Inferior parietal cortex (tissue), 1 donor: ENCODE data around the gene SART3.

Experiments used
- DNase-seq: peaks from one replicate; pipeline ENCODE4 v3.0.0-alpha.2; 2016; ENCODE audit errors: extremely low spot score

SART3 gene, protein sequence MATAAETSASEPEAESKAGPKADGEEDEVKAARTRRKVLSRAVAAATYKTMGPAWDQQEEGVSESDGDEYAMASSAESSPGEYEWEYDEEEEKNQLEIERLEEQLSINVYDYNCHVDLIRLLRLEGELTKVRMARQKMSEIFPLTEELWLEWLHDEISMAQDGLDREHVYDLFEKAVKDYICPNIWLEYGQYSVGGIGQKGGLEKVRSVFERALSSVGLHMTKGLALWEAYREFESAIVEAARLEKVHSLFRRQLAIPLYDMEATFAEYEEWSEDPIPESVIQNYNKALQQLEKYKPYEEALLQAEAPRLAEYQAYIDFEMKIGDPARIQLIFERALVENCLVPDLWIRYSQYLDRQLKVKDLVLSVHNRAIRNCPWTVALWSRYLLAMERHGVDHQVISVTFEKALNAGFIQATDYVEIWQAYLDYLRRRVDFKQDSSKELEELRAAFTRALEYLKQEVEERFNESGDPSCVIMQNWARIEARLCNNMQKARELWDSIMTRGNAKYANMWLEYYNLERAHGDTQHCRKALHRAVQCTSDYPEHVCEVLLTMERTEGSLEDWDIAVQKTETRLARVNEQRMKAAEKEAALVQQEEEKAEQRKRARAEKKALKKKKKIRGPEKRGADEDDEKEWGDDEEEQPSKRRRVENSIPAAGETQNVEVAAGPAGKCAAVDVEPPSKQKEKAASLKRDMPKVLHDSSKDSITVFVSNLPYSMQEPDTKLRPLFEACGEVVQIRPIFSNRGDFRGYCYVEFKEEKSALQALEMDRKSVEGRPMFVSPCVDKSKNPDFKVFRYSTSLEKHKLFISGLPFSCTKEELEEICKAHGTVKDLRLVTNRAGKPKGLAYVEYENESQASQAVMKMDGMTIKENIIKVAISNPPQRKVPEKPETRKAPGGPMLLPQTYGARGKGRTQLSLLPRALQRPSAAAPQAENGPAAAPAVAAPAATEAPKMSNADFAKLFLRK

DNA sequence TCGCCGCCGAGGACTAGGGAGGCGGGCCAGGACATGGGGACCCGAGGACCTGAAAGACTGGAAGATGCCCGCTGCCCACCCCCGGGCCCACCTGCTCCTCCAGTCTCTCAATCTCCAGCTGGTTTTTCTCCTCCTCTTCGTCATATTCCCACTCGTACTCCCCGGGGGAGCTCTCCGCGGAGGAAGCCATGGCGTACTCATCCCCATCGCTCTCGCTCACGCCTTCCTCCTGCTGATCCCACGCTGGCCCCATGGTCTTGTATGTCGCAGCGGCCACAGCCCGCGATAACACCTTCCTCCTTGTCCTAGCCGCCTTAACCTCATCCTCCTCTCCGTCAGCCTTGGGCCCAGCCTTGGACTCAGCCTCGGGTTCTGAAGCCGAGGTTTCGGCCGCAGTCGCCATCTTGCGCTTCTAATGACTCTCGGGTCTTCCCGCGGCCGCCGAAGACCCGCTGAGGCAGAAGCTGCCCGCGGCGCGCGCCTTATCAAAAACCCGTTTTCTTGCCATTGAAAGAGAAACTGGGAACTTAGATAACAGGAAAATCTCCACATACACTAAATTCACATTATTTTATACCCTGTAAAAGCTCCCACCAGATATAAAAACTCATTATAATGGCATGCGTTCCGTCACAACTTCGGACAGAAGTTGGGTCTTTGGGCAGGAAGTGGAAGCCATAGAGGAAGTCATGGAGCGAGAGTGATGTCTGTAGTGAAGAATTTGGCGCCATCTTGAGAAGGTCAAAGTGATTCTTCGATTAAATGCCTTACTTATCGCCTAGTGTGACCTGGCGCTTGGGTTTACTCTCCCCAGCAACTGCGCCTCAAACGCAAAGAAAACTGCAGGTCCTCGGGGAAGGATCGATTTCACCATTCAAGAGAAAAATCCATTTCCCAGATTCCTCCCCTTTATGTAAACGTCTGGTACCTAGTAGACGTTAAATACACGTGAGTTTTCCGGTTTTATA is at the start of gene SART3:
SART3 (minus strand) TSS at position 422 of the 968 bp plus-strand sequence; CDS start at position 403, 19 bp downstream.
- DNase-seq: peak; percentile 95

DNA sequence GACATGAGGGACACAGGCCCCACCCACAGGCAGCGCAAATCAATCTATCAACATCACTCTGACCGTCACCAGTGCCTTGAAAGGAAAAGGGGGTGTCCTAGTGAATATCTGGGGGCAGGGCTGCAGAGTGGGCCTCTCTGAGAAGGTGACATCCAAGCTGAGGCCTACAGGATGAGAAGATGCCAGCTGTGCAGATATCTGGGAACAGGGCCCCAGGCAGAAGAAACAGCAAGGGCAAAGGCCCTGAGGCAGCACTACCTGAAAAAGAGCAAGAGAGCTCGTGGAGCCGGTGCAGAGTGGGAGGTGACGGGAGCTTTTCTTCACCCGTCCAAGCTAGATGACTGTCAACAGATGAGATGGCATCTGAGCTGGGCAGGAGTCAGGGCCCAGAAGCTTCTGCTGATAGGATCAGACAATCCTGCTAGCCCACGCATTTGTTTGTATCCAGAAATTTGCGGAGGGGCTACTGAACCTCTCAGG is 49.4 kb upstream of the SART3 start:
- no peak for DNase-seq

DNA sequence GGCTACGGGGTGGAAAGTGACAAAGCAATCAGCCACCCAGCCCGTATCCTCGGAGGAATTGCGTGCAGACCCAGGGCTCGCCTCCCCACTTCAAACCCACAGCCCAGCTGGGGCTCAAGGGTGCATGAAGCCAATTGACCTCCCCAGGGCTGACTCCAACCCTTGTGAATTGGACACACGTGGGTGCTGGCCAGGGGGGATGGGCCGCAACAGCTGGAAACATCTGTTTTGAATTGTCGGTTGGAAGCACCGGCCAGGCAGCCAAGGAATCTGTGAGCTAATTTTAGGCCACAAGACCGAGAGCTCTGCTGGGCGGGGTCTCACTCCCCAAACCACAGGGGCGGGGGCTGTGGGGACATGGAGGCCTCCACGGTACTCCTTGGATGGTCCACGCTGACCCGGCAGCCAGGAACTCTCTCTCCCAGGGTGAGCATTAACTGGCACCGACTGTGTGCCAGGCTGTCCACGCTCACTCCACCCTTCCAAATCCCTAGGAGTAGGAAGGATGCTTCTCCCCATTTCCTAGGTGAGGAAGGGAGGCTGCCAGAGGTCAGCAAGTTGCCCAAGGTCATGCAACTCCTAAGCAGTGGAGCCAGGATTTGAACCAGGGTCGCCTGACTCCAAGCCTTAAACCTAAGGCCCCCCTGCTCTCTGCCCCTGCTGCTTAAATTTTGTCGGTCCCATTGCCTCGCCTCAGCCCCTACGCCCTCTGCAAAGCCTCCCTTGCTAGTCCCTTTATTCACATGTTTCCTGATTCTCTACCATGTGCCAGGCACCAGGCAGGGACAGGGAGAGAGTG is 48.8 kb upstream of the SART3 start:
- no peak for DNase-seq

DNA sequence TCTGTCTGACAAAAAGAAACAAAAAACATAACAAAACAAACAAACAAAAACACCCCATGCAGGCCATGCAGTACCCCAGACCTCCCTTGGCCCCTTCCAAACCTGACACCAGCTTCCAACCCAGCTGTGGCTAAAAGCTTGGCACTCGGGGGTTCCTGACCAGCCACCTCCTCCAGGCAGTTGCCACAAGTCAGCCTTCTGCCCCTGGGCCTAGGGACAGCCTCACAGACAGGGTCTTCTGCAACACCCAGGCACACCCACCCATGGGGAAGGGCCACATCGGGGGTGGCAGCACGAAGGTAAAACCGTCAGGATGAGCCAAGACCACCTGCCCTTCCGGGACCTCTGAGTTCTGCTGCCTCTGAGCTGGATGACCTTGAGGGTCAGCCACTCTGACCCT is 47.6 kb upstream of the SART3 start:
- DNase-seq: no peak

DNA sequence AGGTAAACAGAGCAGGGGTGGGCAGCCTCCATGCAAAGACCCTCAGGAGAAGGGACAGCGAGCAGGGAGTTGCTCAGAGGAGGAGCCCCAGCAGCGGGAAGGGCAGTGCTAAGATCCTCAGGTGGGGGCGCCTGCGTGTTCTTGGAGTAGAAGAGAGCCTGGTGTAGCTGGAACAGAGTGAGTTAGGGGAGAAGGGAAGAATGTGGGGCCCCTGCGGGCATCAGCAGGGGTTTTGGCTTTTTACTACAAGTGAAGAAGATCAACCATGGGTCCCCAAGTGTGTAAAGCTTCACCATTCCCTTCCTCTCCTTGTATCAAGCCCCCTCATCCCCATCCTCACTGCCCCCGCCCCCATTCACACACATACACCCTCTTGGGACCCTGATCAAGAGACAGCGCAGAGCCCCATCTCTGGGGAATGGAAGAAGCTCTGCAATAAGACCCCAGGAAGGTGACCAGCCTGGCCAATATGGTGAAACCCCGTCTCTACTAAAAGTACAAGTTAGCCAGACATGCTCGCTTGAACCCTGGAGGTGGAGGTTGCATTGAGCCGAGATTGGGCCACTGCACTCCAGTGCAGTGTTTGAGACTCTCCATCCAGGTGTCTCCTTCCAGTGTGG is 47.1 kb upstream of the SART3 start:
- no peak for DNase-seq

DNA sequence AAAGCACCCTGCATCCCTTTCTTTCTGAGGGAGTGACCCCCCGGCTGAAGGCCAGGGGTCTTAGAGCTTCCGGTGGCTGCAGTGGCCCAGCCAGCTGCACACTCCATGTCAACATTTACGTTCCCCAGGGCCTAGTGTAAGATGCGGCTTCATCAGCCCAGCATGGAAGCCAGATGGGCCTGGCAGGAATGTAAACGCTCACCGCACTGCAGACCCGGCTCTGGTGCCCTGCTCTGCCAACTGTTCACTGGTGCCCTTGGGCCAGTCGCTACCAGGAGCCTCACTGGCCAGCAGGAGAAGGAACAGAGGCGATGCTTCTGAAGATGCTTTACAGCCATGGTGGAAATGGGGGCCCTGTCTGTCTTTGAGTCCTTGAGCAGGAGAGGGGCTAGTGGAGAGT is 45.5 kb upstream of the SART3 start:
- DNase-seq: no peak

DNA sequence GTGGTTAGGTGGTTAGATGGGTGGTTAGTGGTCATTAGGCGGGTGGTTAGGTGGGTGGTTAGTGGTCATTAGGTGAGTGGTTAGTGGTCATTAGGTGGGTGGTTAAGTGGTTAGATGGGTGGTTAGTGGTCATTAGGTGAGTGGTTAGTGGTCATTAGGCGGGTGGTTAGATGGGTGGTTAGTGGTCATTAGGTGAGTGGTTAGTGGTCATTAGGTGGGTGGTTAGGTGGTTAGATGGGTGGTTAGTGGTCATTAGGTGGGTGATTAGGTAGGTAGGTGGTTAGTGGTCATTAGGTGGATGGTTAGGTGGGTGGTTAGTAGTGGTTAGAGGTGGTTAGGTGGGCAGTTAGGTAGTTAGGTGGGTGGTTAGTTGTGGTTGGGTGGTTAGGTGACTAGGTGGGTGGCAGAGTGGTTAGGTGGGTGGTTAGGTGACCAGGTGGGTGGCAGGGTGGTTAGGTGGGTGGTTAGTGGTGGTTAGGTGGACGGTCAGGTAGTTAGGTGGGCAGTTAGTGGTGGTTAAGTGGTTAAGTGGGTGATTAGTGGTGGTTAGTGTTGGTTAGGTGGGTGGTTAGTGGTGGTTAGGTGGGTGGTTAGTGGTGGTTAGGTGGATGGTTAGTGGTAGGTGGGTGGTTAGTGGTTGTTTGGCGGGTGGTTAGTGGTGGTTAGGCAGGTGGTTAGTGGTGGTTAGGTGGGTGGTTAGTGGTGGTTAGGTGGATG is 44.9 kb upstream of the SART3 start:
- no peak for DNase-seq

DNA sequence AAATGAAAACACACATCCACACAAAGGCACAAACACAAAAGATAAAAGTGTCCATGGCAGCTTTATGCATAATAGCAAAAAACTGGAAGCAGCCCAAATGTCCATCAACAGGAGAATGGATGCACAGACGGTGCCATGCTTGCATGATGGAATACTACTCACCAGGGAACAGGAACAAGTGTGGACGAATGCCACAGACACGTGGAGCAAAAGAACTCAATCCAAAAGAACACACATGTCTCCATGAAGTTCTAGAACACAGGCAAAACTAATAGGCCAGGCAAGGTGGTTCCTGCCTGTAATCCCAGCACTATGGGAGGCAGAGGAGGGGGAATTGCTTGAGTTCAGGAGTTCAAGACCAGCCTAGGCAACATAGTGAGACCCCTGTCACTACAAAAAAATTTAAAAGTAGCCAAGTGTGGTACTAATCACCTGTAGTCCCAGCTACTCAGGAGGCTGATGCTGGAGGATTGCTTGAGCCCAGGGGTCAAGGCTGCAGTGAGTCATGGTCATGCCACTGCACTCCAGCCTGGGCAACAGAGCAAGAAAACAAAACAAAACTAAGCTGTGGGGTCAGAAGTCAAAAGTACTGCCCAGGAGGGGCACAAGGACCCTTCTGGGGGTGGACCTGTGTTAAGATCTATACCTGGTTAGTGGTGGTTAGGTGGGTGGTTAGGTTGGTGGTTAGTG is 44.2 kb upstream of the SART3 start:
- DNase-seq: no peak

DNA sequence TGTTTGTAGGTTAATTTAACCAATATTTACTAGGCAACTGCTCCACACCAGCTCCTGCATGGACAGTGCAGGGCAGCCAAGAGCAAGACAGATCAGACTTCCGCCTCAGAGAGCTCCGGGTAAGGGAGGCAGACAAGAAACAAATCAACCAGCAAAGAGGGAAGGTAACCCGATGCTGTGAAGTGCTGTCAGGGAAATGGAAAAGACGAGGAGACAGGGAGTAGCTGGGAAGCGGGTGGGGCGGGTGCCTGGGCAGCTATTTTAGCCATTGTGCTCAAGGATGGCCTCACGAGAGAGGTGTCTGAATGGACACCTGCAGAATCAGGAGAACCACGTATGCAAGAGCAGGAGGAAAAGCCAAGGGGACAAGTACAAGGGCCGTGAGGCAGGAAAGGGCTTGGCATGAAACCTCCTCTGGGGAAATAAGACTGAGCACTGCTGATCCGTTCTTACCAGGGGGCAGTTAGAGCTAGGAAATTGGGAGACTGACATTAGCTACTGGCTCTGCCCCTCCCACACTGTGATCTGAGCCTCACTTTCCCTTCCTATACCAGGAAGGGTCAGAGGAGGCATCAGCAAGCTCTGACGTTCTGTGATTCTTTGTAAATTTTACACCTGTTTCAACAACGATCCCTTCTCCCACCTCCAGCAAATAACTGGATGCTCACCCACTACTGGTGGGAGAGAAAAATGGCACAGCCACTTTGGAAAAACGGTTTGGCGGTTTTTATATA is 43.4 kb upstream of the SART3 start:
- no peak for DNase-seq

DNA sequence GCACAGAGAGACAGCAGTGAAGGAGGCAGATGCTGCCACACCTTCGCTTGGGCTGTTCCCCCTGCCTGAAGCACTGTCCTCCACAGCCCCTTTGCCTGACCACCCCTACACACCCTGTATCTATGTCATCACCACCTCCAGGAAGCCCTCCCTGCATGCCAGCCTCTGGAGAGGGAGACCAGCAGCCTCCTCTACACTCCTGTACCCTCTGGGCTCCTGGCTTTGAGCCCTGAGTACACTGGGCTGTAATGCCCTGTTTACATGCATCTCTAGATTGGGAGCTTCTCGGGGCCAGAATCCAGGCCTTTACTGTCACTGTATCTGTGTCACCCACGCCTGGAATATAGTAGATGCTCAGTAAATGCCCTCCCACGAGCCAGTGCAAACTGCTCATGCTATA is 42.8 kb upstream of the SART3 start:
- DNase-seq: no peak

DNA sequence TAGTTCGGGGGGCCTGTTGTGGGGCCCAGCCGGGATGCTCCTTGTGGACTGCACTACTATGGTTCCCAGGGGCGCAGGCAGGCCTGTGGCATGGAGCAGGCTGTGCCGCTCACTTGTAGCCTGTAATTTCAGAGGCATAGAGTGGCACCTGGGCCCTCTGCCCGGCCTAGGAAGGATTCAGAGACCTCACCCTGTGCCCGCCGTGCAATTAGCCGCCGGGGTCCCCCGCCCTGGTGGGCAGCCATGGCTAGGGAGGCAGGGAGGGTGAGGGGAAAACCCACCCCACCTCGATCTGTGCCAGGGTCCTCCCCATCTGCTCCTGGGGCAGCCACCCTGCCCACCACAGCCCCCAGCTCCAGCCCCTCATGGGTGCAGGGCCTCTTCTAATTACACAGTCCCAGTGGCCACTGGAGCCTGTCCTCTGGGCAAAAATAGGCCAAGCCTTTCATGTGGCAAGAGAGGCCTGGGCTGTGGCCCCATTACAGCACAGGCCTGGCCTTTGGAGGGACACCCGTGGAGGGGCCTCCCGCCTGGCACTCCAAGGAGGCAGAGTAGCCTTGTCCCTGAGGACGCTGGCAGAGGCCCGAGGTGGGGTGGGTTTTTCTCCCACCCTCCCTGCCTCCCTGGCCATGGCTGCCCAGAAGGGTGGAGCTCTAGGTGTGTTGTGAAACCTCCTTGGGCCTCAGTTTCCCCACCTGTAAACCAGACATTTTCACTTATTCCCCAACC is 42.2 kb upstream of the SART3 start:
- no peak for DNase-seq

DNA sequence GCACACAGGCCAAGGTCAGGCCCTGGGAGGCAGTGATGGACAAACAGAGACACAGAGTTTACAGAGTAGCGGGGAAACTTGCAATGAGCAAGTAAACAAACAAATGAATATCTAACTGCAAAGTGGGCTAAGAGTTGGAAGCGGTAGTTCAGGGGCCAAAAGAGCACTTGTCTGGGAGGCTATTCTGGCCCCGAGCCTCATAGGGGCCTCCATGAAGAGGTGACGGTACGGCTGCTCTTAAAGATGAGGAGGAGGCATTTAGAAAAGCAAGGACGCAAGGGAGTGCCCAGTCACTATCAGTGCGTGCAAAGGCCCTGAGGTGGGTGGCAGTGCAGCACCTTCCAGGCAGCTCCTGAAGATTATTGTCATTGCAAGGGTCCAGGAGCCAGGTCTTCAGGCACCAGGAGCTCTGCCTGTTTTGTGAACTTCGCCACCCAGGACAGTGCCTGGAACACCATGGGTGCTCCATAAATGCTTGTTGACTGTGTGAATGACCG is 41.3 kb upstream of the SART3 start:
- no peak for DNase-seq

DNA sequence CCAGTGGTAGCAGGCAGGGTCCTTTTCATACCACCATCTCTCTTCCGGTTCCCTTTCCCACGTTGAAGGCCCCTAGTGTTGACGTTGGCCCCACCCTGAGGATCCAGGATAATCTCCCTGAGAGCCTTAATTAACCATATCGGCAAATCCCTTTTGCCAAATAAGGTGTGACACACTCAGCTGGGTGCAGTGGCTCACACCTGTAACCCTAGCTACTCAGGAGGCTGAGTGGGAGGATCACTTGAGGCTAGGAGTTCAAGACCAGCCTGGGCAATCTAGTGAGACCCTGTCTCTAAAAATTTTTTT is 39.7 kb upstream of the SART3 start:
- DNase-seq: no peak

DNA sequence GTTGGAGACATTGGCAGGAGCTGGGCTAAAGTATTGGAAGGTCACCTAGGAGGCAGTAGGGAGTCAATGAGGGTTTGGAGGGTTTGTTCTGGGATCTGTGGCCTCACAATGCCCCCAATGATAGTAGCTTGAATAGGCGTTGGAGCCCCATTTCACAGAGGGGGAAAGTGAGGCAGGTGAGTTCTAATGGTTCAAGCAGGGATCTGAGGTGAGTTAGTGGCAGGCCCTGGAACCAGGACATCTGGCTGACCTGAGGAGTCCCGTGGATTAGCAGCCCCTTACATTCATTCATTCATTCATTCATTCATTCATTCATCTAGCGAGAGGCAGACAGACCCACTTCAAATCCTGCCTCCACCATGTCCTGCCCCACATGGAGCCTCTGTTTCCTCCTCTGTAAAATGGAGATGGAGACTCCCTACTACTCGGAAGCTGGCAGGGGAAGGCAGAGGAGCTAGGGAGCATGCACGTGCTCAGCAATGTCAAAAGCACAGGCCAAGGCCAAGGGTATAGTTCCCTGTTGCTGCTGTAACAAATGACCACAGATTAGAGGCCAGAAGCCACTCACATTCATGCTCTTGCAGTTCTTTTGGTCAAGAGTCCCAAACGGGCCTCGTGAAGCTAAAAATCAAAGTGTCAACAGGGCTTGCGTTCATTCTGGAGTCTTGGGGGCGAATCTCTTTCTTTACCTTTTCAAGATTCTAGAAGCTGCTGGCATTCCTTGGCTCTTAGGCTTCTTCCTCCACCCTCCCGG is 39.2 kb upstream of the SART3 start:
- DNase-seq: no peak

DNA sequence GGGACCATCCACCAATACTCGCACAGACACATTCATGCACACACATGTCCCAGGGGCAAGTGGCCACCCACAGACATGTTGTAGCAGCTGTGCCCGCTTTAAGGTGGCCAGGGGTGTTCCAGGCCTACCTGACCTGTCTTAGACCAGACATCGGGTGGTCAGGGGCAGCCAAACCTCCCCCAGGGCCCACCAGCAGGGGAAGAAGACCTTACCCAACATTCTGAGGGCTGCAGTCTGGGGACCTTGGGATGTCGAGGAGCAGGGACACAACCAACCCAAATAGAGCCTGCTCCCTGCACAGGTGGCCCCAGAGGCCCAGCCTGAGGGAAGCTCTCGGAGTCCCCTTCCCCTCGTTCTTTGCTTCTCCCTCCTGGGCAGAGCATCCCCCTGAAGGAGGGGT is 38.6 kb upstream of the SART3 start:
- no peak for DNase-seq

DNA sequence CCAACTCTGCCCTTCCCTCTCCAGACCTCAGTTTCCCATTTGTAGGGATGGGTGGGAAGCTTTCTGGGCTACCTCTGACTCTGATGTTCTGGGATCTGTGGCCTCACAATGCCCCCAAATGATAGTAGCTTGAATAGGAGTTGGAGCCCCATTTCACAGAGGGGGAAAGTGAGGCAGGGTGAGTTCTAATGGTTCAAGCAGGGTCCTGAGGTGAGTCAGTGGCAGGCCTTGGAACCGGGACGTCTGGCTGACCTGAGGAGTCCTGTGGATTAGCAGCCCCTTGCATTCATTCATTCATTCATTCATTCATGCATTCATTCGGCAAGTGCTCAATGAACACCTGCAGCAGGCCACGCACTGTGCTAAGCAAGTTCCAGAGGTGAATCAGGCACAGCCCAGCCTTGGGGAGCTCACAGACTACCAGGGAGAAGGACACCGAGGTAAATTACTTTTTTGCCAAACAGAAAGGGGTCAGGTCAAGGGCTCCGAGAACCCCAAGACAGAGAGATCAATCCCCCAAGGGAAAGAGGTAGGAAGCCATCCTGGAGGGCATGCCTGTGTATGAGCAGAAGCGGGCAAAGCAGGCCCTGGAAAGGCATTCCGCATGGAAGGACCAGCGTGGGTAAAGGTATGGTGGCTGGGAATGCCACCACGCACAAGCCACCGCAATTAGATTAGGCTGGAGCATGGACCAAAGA is 37.7 kb upstream of the SART3 start:
- no peak for DNase-seq
